CD4-positive, alpha-beta memory T cell (primary cell): ENCODE measurements around the gene HOXC4. TPM values are rescaled to one million over a fixed set of nuclear protein-coding genes. Genes with fewer than 3 reads are reported as not detected.
"Not testable (repeated sequence)": the region's sequence is repeated elsewhere in the genome, so short reads cannot be mapped to it uniquely, and the experiment has no call there.

ENCODE experiments used
- CTCF ChIA-PET: fragments of 350-600 bp; sonication (Branson Sonifier 250); formaldehyde crosslinking; loops from one replicate; lab custom pipeline; 2021; ENCODE audit warnings: inconsistent platforms; ENCODE audit not compliant: partially characterized antibody; lab: Charles Lee
- POLR2A ChIA-PET: fragments of 350-600 bp; sonication (Branson Sonifier 250); formaldehyde crosslinking; loops from one replicate; lab custom pipeline; 2021; ENCODE audit not compliant: partially characterized antibody; lab: Charles Lee
- DNase-seq, 5 donors: peaks; one replicate each; pipeline versions ENCODE4 v3.0.0 to v3.0.0-alpha.2; 2020 to 2022; ENCODE audit warnings: mixed read lengths in 1 of 5
- H3K27ac ChIP-seq: one replicate; pipeline ENCODE4 v1.7.0; 2013; ENCODE audit warnings: low read depth, low read length
- H3K27me3 ChIP-seq: 2 replicates; pipeline ENCODE4 v1.7.0; 2013; ENCODE audit warnings: mild to moderate bottlenecking, low read length, moderate library complexity; ENCODE audit not compliant: insufficient read depth
- H3K36me3 ChIP-seq: 2 replicates; pipeline ENCODE4 v1.7.0; 2013; ENCODE audit warnings: mild to moderate bottlenecking, low read length, moderate library complexity; ENCODE audit not compliant: insufficient read depth
- H3K4me1 ChIP-seq: 2 replicates; pipeline ENCODE4 v1.7.0; 2013; ENCODE audit warnings: mild to moderate bottlenecking, low read length, moderate library complexity; ENCODE audit not compliant: insufficient read depth
- H3K4me3 ChIP-seq, 2 donors: one replicate each; pipeline ENCODE4 v1.7.0; 2013; ENCODE audit warnings: low read length in 2 of 2, mild to moderate bottlenecking in 1 of 2
- H3K9me3 ChIP-seq, 2 donors: one replicate each; pipeline ENCODE4 v1.7.0; 2013; ENCODE audit warnings: low read length in 2 of 2, control low read depth in 1 of 2; ENCODE audit not compliant: control insufficient read depth in 1 of 2
- H3K27ac Mint-ChIP-seq, 7 donors: one replicate each; pipeline ENCODE4 v1.8.0; 2020 to 2021; ENCODE audit warnings: mixed read lengths in 7 of 7, mild to moderate bottlenecking in 6 of 7, inconsistent platforms in 3 of 7, moderate library complexity in 3 of 7
- H3K27me3 Mint-ChIP-seq, 2 donors: one replicate each; pipeline ENCODE4 v1.8.0; 2020 to 2021; ENCODE audit warnings: mixed read lengths in 2 of 2
- H3K36me3 Mint-ChIP-seq, 2 donors: one replicate each; pipeline ENCODE4 v1.8.0; 2020 to 2021; ENCODE audit warnings: mixed read lengths in 2 of 2, inconsistent platforms in 1 of 2, mild to moderate bottlenecking in 1 of 2
- H3K4me1 Mint-ChIP-seq, 4 donors: one replicate each; pipeline ENCODE4 v1.8.0; 2020 to 2021; ENCODE audit warnings: mixed read lengths in 4 of 4, mild to moderate bottlenecking in 1 of 4
- H3K4me3 Mint-ChIP-seq, 8 donors: one replicate each; pipeline ENCODE4 v1.8.0; 2020 to 2021; ENCODE audit warnings: mixed read lengths in 8 of 8, mild to moderate bottlenecking in 7 of 8, moderate library complexity in 6 of 8, inconsistent platforms in 3 of 8
- H3K9me3 Mint-ChIP-seq, 8 donors: one replicate each; pipeline ENCODE4 v1.8.0; 2020 to 2021; ENCODE audit warnings: mixed read lengths in 8 of 8, mild to moderate bottlenecking in 5 of 8, inconsistent platforms in 3 of 8, moderate library complexity in 1 of 8
- intact Hi-C: fragments of 100-400 bp; cut with micrococcal nuclease; formaldehyde crosslinking; loops from one replicate; pipeline ENCODE4 v1.15.1; 2023
- microRNA-seq: library from miRNA; unstranded; fragments of <30 nt; microRNA quantifications from one replicate; pipeline ENCODE4 v1.2.0, GENCODE V29; 2021; ENCODE audit warnings: borderline replicate concordance, borderline number of aligned reads, borderline microRNAs expressed, mixed read lengths
- polyA plus RNA-seq, 2 donors: library from polyadenylated mRNA; unstranded; fragments of 300-500 nt; fragmentation: Illumina TruSeq; gene quantifications; one replicate each; pipeline ENCODE4 v1.2.3, GENCODE V29; 2021
- total RNA-seq, 2 experiments: library from RNA; stranded (reverse); gene quantifications; one replicate each; pipeline ENCODE4 v1.2.3, GENCODE V29; 2021

HOXC4 gene
- total and polyA plus RNA-seq, 4 experiments from 2014 or later = not detected

- H3K36me3 ChIP-seq, H3K4me1 ChIP-seq, DNase-seq, H3K9me3 Mint-ChIP-seq, H3K27ac Mint-ChIP-seq, H3K4me3 ChIP-seq, H3K27me3 ChIP-seq, intact Hi-C loops, H3K9me3 ChIP-seq, POLR2A ChIA-PET, H3K4me3 Mint-ChIP-seq, H3K4me1 Mint-ChIP-seq, H3K36me3 Mint-ChIP-seq, H3K27ac ChIP-seq: not testable (repeated sequence)
- H3K27me3 Mint-ChIP-seq = peaks cover 16 to 46% of the 10 kb centered on the region in 2 donors
- CTCF ChIA-PET = interaction anchor here (1.2 kb wide), 1 partner anchor 106 kb away, joined by 3 read pairs; no protein-coding TSS in a partner anchor
These were observed 42.3 kb downstream of the HOXC4 start for GRCh38 chr12:54095928-54096327.

GRCh38 chr12:54098644-54099043 is 45.0 kb downstream of the HOXC4 start:
- H3K4me3 Mint-ChIP-seq, CTCF ChIA-PET, H3K36me3 Mint-ChIP-seq, H3K4me3 ChIP-seq, H3K27ac ChIP-seq, DNase-seq, H3K4me1 Mint-ChIP-seq, H3K9me3 Mint-ChIP-seq, H3K27me3 ChIP-seq, H3K9me3 ChIP-seq, intact Hi-C loops, H3K27ac Mint-ChIP-seq, POLR2A ChIA-PET, H3K4me1 ChIP-seq, H3K36me3 ChIP-seq: not testable (repeated sequence)
- H3K27me3 Mint-ChIP-seq = peaks cover 13 to 45% of the 10 kb centered on the region in 2 donors

GRCh38 chr12:54100588-54100987 is 47.0 kb downstream of the HOXC4 start:
- H3K27ac Mint-ChIP-seq, POLR2A ChIA-PET: not testable (repeated sequence)
- H3K27me3 Mint-ChIP-seq = peaks cover 17 to 46% of the 10 kb centered on the region in 2 donors

GRCh38 chr12:54102223-54102622 is 48.6 kb downstream of the HOXC4 start:
- intact Hi-C loops, H3K27ac Mint-ChIP-seq, H3K27me3 ChIP-seq, H3K36me3 ChIP-seq, H3K4me1 Mint-ChIP-seq, DNase-seq, H3K27ac ChIP-seq, H3K4me3 ChIP-seq, H3K4me3 Mint-ChIP-seq, CTCF ChIA-PET, POLR2A ChIA-PET, H3K9me3 ChIP-seq, H3K9me3 Mint-ChIP-seq, H3K4me1 ChIP-seq, H3K36me3 Mint-ChIP-seq: not testable (repeated sequence)
- peaks cover 23 to 49% of the 10 kb centered on the region in 2 donors for H3K27me3 Mint-ChIP-seq

More at GRCh38 chr12:54100588-54100987, 47.0 kb downstream of the HOXC4 start:
- intact Hi-C loops, H3K4me1 Mint-ChIP-seq, H3K36me3 ChIP-seq, H3K36me3 Mint-ChIP-seq, H3K4me1 ChIP-seq, CTCF ChIA-PET, H3K27ac ChIP-seq, H3K9me3 ChIP-seq, H3K27me3 ChIP-seq, H3K4me3 Mint-ChIP-seq, H3K4me3 ChIP-seq, H3K9me3 Mint-ChIP-seq, DNase-seq: not testable (repeated sequence)

GRCh38 chr12:54103827-54104226 is 50.2 kb downstream of the HOXC4 start:
- DNase-seq, H3K36me3 Mint-ChIP-seq, H3K4me1 Mint-ChIP-seq, H3K4me3 ChIP-seq, H3K9me3 Mint-ChIP-seq, POLR2A ChIA-PET, H3K27me3 ChIP-seq, H3K27ac Mint-ChIP-seq, H3K4me1 ChIP-seq, H3K27ac ChIP-seq, H3K36me3 ChIP-seq, H3K9me3 ChIP-seq, intact Hi-C loops: not testable (repeated sequence)
- Mint-ChIP-seq H3K27me3 (peaks cover 33 to 53% of the 10 kb centered on the region in 2 donors), H3K4me3 (peak overlapping the region in 1 of 8 donors; percentile 13)
- CTCF ChIA-PET = interaction anchor here (0.7 kb wide), 1 partner anchor 73 kb away, joined by 3 read pairs; no protein-coding TSS in a partner anchor

Small RNA genes within 50 kb of the gene (microRNA-seq; reads per million reads assigned to microRNA genes)
- not detected for gene MIR615

Other genes with a start within 250 kb of the HOXC4 start
- not detected for gene HOXC13, start 115.0 kb upstream of the HOXC4 start, total RNA-seq
- gene HOXC13, start 115.0 kb upstream of the HOXC4 start, polyA plus RNA-seq = not detected
- not detected for gene HOXC12, start 98.9 kb upstream of the HOXC4 start, total RNA-seq
- gene HOXC12, start 98.9 kb upstream of the HOXC4 start, polyA plus RNA-seq = not detected
- not detected for gene HOXC11, start 80.7 kb upstream of the HOXC4 start, total RNA-seq
- gene HOXC11, start 80.7 kb upstream of the HOXC4 start, polyA plus RNA-seq = not detected
- gene HOTAIR, start 78.9 kb upstream of the HOXC4 start, total RNA-seq = not detected
- gene HOTAIR, start 78.9 kb upstream of the HOXC4 start, polyA plus RNA-seq = not detected
- not detected for gene HOXC10, start 68.7 kb upstream of the HOXC4 start, total RNA-seq
- not detected for gene HOXC10, start 68.7 kb upstream of the HOXC4 start, polyA plus RNA-seq
- not detected for gene HOXC9, start 53.7 kb upstream of the HOXC4 start, total RNA-seq
- gene HOXC9, start 53.7 kb upstream of the HOXC4 start, polyA plus RNA-seq = not detected
- gene HOXC8, start 44.9 kb upstream of the HOXC4 start, total RNA-seq = not detected
- not detected for gene HOXC8, start 44.9 kb upstream of the HOXC4 start, polyA plus RNA-seq
- not detected for gene HOXC6, start 25.4 kb upstream of the HOXC4 start, total RNA-seq
- not detected for gene HOXC6, start 25.4 kb upstream of the HOXC4 start, polyA plus RNA-seq
- gene HOXC5, start 20.8 kb upstream of the HOXC4 start, total RNA-seq = not detected
- gene HOXC5, start 20.8 kb upstream of the HOXC4 start, polyA plus RNA-seq = not detected
- gene SMUG1, start 135.2 kb downstream of the HOXC4 start, total RNA-seq = 10 to 100 TPM; 27.2 to 30.7 TPM
- 10 to 100 TPM; 24.6 to 38.2 TPM for gene SMUG1, start 135.2 kb downstream of the HOXC4 start, polyA plus RNA-seq
- 10 to 100 TPM; 71.0 to 76.3 TPM for gene CBX5, start 226.3 kb downstream of the HOXC4 start, total RNA-seq
- gene CBX5, start 226.3 kb downstream of the HOXC4 start, polyA plus RNA-seq = 10 to 100 TPM; 13.3 to 19.2 TPM
- gene HNRNPA1, start 226.9 kb downstream of the HOXC4 start, total RNA-seq = 1,000 to 10,000 TPM in 1 of 2 experiments, 100 to 1,000 TPM in 1; 986 to 1,061 TPM
- 100 to 1,000 TPM; 756 to 958 TPM for gene HNRNPA1, start 226.9 kb downstream of the HOXC4 start, polyA plus RNA-seq
- gene NFE2, start 247.2 kb downstream of the HOXC4 start, total RNA-seq = not detected
- gene NFE2, start 247.2 kb downstream of the HOXC4 start, polyA plus RNA-seq = under 1 TPM in 1 of 2 donors, not detected in 1; 0.25 TPM